ENCODE results near the gene SSH2. TPM values are rescaled to one million over a fixed set of nuclear protein-coding genes. Genes with fewer than 3 reads are reported as not detected.
"Not testable (repeated sequence)": the region's sequence is repeated elsewhere in the genome, so short reads cannot be mapped to it uniquely, and the experiment has no call there.

The SSH2 gene
- total RNA-seq, 1 donor from 2014 or later: 9.8 TPM

GRCh38 chr17:29728490-29728889 lies 201.5 kb downstream of the SSH2 start:
- no peaks in the 10 kb centered on the region for H3K36me3 ChIP-seq (ENCODE audit: control insufficient read depth, insufficient read depth, low read length)
- no peak for DNase-seq (ENCODE audit: low read depth)

DNA sequence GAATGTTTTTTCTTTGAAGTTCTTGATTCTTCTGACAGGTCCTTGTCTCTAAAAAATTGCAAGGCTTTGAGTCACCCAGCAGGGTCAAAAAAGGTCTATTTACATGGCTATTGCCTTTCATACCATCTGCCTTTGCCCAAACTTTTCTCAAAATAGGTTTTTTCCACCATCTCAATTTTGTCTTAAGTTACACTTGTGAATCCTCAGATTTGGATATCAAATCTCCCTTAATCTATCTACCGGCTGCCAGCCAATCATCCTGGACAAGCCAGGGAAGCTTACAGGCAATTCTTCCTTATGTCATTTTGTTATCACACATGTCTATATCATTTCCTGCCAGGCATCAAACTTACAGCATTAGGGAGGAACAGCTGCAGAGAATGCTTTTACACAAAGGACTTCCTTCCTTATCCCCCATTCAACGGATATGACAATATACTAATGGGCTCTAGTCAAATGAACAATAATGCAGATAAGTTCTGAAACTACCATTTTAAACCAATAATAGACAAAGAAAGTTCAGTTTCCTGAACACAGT lies 203.2 kb downstream of the SSH2 start:
- no peak for DNase-seq (ENCODE audit: low read depth)
- no peaks in the 10 kb centered on the region for H3K36me3 ChIP-seq (ENCODE audit: control insufficient read depth, insufficient read depth, low read length)
- no peak overlapping the region for H3K4me3 ChIP-seq (ENCODE audit: low read depth, low read length)
- no peak for TF ChIP-seq CTCF (IDR thresholded peaks at IDR 0.05; ENCODE audit: insufficient read depth, low read length, poor library complexity, severe bottlenecking)
- no peaks in the 10 kb centered on the region for H3K27me3 ChIP-seq (ENCODE audit: control insufficient read depth, insufficient read depth, low read length)

More at GRCh38 chr17:29728490-29728889, 201.5 kb downstream of the SSH2 start:
- TF ChIP-seq CTCF (IDR thresholded peaks at IDR 0.05; ENCODE audit: insufficient read depth, low read length, poor library complexity, severe bottlenecking): no peak
- Histone ChIP-seq H3K27me3 (ENCODE audit: control insufficient read depth, insufficient read depth, low read length) (no peaks in the 10 kb centered on the region), H3K4me3 (ENCODE audit: low read depth, low read length) (no peak overlapping the region)

DNA sequence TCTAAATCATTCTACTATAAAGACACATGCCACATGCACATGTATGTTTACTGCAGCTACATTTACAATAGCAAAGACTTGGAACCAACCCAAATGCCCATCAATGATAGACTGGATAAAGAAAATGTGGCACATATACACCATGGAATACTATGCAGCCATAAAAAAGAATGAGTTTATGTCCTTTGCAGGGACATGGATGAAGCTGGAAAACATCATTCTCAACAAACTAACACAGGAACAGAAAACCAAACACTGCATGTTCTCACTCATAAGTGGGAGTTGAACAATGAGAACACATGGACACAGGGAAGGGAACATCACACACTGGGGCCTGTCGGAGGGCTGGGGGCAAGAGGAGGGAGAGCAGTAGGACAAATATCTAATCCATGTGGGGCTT lies 204.6 kb downstream of the SSH2 start:
- H3K27me3 ChIP-seq (ENCODE audit: control insufficient read depth, insufficient read depth, low read length); DNase-seq (ENCODE audit: low read depth); H3K36me3 ChIP-seq (ENCODE audit: control insufficient read depth, insufficient read depth, low read length); H3K4me3 ChIP-seq (ENCODE audit: low read depth, low read length): not testable (repeated sequence)

- H3K4me3 ChIP-seq (ENCODE audit: low read depth, low read length): no peak overlapping the region
- no peak for DNase-seq (ENCODE audit: low read depth)
- no peaks in the 10 kb centered on the region for H3K27me3 ChIP-seq (ENCODE audit: control insufficient read depth, insufficient read depth, low read length)
- TF ChIP-seq CTCF (IDR thresholded peaks at IDR 0.05; ENCODE audit: insufficient read depth, low read length, poor library complexity, severe bottlenecking): no peak
- H3K36me3 ChIP-seq (ENCODE audit: control insufficient read depth, insufficient read depth, low read length): no peaks in the 10 kb centered on the region
Measured at GRCh38 chr17:29723278-29724047, 206.6 kb downstream of the SSH2 start.

DNA sequence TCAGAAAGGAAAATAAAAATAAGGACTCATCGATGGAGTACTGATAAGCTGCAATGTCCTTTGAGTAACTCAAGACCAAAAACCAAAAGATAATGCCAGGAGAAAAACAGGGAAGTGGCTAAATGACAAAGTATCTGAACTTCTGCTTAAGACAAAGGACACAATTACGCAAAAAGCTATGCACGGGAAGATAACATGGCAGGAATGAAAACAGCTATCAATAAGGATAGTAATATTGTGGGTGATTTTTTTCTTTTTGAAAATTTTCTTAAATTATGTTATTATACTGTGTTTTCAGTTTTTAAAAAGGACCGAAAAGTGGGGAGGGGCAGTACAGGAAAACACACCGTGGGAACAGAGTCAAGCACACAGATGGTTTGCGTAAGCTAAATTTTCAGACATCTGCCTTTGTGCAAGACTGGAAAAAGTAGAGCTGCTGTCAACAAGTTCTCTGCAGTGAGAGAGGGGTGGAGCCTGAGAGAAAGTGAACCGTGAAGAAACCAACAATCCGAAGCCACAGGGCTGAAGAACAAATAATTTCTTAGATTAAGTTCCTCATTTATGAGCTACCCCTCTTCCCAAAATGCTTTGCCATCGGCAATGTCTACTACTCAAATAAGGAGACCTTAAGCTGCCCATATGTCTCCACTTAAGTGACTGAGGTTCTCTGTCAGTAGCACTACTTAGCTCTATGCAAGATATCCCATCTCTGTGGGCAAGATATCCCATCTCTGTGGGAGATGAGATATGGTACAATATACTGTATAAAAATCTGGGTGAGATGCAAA lies 207.4 kb downstream of the SSH2 start:
- DNase-seq (ENCODE audit: low read depth): no peak
- Histone ChIP-seq H3K36me3 (ENCODE audit: control insufficient read depth, insufficient read depth, low read length) (no peaks in the 10 kb centered on the region), H3K27me3 (ENCODE audit: control insufficient read depth, insufficient read depth, low read length) (no peaks in the 10 kb centered on the region), H3K4me3 (ENCODE audit: low read depth, low read length) (no peak overlapping the region)
- no peak for TF ChIP-seq CTCF (IDR thresholded peaks at IDR 0.05; ENCODE audit: insufficient read depth, low read length, poor library complexity, severe bottlenecking)

GRCh38 chr17:29720551-29720950 lies 209.5 kb downstream of the SSH2 start:
- H3K4me3 ChIP-seq (ENCODE audit: low read depth, low read length): no peak overlapping the region
- no peak for DNase-seq (ENCODE audit: low read depth)
- TF ChIP-seq CTCF (IDR thresholded peaks at IDR 0.05; ENCODE audit: insufficient read depth, low read length, poor library complexity, severe bottlenecking): no peak
- no peaks in the 10 kb centered on the region for H3K27me3 ChIP-seq (ENCODE audit: control insufficient read depth, insufficient read depth, low read length)
- H3K36me3 ChIP-seq (ENCODE audit: control insufficient read depth, insufficient read depth, low read length): peaks cover 2% of the 10 kb centered on the region

All from kidney epithelial cell (primary cell).